Esophagus squamous epithelium (tissue), 4 donors: ENCODE measurements around the gene SMS.

ENCODE experiments used
- CTCF ChIP-seq, 6 experiments: fragments of 450-650 bp in 4 of 6; fragments of 200-600 bp in 2 of 6; sonication (generic) in 2 of 6; IDR thresholded peaks; one replicate each; pipeline ENCODE4 v1.5.1; 2016 to 2019; ENCODE audit warnings: antibody characterized with exemption in 6 of 6, mild to moderate bottlenecking in 4 of 6, moderate library complexity in 4 of 6
- POLR2A ChIP-seq, 4 donors: fragments of 450-650 bp; IDR thresholded peaks; one replicate each; pipeline ENCODE4 v1.6.1; 2017; ENCODE audit warnings: antibody characterized with exemption in 4 of 4, mild to moderate bottlenecking in 4 of 4, moderate library complexity in 3 of 4

- TF ChIP-seq POLR2A (IDR thresholded peaks at IDR 0.05) (no peak), CTCF (IDR thresholded peaks at IDR 0.05) (no peak)
These were observed 33.0 kb downstream of the SMS start for GRCh38 chrX:21973321-21974010.
